Central memory CD4-positive, alpha-beta T cell (primary cell): ENCODE measurements around the gene MUC5B.
"Not testable (repeated sequence)": the region's sequence is repeated elsewhere in the genome, so short reads cannot be mapped to it uniquely, and the experiment has no call there.

ENCODE experiments used
- DNase-seq: peaks from one replicate; pipeline ENCODE4 v3.0.0; 2022

Gene MUC5B

DNA sequence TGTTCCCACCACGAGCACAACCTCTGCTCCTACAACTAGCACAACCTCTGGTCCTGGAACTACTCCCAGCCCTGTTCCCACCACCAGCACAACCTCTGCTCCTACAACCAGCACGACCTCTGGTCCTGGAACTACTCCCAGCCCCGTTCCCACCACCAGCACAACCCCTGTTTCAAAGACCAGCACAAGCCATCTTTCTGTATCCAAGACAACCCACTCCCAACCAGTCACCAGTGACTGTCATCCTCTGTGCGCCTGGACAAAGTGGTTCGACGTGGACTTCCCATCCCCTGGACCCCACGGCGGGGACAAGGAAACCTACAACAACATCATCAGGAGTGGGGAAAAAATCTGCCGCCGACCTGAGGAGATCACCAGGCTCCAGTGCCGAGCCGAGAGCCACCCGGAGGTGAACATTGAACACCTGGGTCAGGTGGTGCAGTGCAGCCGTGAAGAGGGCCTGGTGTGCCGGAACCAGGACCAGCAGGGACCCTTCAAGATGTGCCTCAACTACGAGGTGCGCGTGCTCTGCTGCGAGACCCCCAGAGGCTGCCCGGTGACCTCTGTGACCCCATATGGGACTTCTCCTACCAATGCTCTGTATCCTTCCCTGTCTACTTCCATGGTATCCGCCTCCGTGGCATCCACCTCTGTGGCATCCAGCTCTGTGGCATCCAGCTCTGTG lies 30.9 kb upstream of the MUC5B start:
- DNase-seq, result not testable (repeated sequence)

DNA sequence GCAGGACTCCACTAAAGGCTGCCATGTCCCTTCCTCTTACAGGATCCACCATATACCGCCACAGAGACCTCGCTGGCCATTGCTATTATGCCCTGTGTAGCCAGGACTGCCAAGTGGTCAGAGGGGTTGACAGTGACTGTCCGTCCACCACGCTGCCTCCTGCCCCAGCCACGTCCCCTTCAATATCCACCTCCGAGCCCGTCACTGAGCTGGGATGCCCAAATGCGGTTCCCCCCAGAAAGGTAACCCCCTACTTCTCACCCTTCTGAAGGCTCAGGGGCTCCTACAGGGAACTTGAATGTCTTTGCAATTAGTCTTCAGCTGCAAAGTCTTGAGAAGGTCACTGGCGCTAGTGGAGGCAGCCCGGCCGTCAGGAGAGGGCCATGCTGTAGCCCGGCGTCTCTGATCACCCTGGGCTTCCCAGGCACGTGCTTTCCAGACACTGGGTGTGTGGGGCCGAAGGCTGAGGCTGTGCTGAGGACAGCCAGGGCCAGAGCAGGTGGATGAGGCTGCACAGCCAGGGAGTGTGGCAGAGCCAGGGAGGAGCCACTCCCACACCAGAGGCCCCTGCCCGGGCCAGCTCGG lies 30.0 kb upstream of the MUC5B start:
- no peak for DNase-seq

DNA sequence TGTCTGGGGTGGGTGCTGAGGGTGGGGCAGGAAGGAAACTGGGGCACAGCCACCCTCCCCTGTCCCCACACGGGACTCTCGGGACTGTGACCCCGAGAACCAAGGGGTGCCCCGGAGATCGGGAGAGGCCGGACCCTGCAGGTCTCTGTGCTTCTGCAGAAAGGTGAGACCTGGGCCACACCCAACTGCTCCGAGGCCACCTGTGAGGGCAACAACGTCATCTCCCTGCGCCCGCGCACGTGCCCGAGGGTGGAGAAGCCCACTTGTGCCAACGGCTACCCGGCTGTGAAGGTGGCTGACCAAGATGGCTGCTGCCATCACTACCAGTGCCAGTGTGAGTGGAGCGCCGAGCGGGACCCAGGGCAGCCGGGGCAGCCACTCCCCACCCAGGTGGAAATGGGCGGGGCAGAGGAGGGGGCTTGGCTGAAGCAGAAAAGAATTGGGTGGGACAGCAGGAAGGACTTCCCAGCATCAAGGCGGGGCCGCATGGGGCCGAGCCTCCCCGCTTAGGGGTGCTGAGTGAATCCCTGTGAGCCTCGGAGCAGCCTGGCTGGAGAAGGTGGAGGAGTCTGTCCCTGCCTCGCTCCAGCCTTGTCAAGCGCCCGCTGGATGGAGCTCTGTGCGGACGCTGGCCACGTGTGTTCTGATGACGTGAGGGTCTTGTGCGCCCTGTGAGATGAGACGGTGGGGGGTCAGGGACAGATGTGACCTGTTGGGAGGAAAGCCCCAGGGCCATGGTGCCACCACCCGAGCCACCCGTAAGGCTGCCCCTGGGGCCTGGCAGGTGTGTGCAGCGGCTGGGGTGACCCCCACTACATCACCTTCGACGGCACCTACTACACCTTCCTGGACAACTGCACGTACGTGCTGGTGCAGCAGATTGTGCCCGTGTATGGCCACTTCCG lies 29.3 kb upstream of the MUC5B start:
- DNase-seq, result no peak

DNA sequence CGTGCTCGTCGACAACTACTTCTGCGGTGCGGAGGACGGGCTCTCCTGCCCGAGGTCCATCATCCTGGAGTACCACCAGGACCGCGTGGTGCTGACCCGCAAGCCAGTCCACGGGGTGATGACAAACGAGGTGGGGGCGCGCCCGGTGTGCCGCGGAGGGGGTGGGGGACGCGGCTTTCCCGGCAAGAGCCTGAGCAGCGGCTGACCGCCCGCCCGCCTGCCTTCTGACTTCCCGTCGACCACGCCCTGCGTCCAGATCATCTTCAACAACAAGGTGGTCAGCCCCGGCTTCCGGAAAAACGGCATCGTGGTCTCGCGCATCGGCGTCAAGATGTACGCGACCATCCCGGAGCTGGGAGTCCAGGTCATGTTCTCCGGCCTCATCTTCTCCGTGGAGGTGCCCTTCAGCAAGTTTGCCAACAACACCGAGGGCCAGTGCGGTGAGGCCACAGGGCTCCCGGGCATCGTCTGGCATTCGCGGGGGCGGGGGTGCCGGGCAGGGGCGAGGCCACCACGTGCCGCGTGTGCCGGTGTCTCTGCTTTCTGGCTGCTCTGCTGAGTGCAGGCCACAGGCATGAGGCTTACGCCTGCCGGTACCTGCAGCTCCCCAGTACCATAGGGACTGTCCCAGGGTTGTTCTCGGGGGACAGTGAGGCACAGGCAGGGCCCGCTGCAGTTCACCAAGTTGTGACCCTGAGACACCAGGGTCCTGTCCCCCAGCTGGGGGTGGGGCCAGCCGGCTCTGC lies 28.5 kb upstream of the MUC5B start:
- DNase-seq, result no peak

DNA sequence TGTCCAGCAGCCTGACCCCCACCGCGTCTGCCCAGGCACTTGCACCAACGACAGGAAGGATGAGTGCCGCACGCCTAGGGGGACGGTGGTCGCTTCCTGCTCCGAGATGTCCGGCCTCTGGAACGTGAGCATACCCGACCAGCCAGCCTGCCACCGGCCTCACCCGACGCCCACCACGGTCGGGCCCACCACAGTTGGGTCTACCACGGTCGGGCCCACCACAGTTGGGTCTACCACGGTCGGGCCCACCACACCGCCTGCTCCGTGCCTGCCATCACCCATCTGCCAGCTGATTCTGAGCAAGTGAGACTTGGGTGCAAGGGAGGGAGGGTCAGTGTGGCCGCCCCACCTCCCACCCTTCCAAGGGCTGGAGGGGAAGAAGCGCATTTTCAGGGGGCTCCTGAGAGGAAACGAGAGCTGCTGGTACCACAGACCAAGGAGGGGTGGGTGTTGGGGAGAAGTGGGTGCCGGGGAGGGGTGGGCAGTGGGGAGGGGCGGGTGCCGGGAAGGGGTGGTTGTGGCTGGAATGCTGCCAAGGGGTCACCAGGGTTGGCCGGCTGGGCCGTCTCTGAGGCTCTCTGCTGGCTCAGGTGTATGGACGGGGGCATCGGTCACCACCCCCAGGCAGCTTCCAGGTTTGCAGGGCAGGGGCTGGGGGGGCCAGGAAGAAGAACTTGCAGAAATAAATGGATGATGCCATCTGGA lies 27.7 kb upstream of the MUC5B start:
- no peak for DNase-seq

DNA sequence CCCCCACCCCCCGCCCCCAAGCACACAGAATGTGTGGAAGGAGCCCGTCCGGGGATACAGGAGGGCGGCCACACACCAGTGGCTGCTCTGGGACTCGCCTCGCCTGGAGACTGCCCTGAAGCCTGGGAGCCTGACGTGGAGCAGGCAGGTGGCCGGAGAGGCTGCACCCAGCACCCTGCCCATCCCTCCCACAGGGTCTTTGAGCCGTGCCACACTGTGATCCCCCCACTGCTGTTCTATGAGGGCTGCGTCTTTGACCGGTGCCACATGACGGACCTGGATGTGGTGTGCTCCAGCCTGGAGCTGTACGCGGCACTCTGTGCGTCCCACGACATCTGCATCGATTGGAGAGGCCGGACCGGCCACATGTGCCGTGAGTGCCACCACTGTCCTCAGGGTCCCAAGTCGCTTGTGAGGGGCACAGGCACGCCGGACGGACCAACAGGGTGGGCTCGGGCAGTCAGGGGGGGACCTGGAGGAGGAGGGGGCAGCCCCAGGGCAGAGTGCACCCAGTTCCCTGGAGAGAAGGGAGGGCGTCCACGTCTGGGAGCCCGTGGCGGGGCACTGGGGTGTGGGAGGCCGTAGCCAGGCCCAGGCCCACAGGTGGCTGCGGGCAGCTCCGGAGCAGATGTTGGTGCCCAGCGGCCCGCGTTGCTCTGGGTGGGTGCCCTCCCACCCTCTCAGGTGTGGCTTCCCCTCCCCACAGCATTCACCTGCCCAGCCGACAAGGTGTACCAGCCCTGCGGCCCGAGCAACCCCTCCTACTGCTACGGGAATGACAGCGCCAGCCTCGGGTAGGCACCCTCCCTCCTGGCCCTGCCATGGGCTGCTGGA lies 27.0 kb upstream of the MUC5B start:
- DNase-seq, result no peak

DNA sequence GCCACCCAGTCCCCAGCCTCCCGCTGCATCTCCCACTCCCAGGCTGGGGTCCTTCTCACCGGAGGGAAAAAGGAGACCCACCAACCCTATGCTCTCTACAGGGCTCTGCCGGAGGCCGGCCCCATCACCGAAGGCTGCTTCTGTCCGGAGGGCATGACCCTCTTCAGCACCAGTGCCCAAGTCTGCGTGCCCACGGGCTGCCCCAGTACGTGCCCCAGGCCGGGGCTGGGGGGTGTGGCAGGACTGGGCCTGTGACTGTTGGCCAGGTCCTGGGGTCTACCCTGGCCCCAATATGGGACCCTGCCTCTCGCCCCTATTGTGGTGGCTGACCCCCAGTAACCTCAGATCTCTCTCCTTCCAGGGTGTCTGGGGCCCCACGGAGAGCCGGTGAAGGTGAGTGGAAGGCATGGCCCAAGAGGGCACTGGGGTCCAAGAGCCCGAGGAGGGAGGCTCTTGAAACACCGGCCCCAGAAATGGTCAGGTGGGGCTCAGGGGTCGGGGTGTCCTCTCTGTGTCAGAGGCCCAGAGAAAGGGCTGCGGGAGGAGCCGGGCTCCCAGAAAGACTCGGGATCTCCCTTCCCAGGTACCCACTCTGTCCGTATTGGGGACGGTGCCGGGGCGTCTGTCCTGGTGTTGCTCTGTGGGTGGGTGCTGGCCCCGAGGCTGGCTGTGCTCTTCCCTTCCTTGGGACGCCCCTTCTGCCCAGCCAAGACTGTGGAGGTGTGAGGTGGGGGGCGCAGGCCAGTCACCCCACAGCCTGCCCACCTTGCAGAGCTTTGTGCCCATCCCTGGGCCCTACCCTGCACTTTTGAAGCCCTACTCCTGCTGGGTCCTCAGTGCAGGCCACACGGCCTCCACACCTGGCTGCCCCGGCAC lies 26.1 kb upstream of the MUC5B start:
- DNase-seq, result no peak

DNA sequence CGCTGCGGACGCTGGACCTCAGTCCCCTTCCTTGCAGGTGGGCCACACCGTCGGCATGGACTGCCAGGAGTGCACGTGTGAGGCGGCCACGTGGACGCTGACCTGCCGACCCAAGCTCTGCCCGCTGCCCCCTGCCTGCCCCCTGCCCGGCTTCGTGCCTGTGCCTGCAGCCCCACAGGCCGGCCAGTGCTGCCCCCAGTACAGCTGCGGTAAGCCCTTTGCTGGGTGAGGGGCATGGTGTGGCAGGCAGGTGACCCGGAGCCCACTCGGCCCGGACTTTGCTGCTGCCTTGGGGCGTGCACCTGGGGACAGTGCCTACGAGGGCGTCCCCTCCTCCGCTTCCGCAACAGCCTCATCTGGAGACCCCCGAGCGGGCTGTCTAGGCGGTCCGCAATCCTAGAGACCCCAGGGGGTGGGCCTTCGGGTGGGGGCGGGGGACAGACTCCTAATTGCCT lies 25.4 kb upstream of the MUC5B start:
- no peak for DNase-seq

DNA sequence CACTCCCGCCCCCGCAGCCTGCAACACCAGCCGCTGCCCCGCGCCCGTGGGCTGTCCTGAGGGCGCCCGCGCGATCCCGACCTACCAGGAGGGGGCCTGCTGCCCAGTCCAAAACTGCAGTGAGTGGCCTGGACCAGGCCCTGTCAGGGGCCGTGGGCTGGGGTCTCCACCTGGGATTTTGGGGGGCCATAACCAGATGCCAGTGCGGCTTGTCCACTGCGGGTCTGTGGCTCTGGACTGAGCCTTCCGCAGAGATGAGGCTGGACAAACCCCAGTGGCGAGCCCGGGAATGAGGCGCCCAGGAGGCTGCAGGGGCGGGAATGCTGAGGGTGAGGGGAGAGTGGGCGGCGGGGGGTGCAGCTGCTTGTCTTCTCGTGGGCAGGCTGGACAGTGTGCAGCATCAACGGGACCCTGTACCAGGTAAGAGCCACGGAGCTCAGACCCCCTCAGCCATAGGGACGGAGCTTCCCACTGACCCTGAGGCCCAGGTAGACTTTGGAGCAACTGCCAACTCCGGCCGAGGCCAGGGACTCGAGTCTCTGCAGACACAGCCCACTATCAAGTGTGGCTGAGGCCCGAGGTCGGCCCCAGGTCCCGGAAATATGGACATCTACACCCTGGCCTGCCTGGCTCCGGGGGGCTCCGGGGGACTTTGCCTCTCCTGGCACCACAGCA lies 24.8 kb upstream of the MUC5B start:
- DNase-seq, result no peak

DNA sequence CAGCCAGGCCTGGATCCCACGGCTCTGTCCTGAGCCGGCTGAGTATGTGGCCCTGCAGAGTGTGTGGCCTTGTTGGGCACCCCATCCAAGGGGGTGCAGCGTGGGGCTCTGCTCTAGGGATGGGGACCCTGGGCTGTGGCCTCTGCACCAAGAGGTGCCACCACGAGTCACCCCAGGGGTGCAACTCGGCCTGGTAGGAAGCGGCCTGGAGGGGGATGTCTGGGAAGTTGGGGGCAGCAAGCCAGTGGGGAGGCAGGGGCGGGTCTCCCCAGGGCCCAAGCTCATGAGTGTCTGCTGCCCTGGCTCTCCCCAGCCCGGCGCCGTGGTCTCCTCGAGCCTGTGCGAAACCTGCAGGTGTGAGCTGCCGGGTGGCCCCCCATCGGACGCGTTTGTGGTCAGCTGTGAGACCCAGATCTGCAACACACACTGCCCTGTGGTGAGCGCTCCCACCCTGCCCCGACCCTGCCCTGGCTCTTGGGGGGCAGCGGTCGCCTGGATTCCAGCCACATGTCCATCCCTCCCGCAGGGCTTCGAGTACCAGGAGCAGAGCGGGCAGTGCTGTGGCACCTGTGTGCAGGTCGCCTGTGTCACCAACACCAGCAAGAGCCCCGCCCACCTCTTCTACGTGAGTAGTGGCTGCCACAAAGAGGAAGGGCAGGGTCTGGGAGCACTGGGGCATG lies 24.2 kb upstream of the MUC5B start:
- DNase-seq, result no peak

DNA sequence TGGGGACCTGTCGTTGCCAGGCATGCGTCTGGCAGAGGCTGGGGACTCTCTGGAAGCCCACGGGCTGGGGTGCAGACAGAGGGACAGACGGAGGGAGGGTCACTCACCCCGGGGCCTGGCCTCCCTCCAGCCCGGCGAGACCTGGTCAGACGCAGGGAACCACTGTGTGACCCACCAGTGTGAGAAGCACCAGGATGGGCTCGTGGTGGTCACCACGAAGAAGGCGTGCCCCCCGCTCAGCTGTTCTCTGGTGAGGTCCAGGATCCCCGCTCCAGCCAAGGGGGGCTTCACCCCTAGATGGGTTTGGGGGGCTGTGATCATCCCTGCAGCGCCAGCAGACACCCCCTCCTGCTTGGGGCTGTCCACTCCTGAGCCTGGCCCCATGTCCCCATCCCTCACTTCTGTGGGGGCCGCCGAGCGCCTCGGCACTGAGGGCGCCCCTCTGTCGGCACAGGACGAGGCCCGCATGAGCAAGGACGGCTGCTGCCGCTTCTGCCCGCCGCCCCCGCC lies 23.6 kb upstream of the MUC5B start:
- no peak for DNase-seq

DNA sequence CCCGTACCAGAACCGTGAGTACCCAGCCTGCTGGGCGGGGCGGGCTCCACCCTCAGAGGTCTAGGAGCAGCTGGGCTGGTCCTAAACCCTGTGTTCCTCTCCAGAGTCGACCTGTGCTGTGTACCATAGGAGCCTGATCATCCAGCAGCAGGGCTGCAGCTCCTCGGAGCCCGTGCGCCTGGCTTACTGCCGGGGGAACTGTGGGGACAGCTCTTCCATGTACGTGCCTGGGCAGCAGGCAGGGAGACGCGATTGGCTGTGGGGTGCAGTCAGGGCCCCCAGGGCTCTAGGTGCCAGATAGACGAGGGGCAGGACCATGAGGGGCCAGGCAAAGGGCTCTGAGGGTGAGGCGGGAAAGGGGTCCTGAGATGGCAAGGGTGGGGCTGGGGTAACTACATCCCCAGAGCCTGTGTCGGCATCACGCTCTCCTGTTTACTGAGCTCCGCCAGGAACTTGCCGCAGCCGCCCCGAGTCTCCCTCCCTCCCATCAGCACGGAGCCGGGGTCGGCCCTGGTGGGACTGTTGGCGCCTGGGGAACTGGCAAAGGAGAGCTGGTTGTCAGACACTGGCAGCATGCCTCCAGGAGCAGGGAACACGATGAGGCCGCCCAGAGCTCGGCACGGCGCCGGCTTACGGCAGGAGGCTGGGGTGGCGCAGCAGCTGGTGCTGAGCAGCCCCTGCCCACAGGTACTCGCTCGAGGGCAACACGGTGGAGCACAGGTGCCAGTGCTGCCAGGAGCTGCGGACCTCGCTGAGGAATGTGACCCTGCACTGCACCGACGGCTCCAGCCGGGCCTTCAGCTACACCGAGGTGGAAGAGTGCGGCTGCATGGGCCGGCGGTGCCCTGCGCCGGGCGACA lies 22.9 kb upstream of the MUC5B start:
- no peak for DNase-seq

DNA sequence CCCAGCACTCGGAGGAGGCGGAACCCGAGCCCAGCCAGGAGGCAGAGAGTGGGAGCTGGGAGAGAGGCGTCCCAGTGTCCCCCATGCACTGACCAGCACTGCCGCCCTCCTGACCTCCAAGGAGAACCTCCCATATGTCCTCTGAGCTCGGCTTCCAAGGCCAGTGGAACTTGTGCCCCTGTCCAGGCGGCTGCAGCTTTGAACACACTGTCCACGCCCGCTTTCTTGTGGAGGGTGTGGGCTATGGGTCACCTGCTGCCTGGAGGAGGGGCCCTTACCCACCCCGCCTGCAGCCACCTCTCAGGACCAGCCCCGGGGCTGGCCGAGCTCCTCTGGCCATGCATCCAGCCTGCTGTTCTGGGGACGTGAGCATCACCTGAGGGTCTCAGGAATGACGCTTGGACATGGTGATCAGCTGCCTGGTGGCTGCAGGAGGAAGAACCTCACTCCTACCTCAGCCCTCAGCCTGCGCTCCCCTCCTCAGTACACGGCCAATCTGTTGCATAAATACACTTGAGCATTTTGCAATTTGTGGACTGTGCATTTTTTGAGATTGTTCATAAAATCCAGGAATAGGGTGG lies 22.2 kb upstream of the MUC5B start:
- no peak for DNase-seq

DNA sequence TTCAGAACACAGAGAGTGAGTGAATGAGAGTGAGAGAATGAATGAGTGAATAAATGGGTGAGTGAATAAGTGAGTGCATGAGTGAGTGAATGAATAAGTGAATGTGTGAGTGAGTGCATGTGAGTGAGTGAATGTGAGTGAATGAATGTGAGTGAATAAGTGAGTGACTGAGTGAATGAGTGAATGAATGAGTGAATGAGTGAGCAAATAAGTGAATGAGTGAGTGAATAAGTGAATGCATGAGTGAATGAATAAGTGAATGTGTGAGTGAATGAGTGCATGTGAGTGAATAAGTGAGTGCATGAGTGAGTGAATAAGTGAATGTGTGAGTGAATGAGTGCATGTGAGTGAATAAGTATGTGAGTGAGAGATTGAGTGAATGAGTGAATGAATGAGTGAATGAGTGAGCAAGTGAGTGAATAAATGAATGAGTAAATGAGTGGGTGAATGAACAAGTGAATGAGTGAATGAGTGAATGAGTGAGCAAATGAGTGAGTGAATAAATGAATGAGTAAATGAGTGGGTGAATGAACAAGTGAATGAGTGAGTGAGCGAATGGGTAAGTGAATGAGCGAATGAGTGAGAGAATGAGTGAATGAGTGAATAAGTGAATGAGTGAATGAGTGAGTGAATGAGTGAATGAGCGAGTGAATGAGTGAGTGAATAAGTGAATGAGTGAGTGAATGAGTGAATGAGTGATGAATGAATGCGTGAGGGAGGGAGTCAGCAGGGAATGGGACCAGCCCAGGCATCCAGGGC lies 21.3 kb upstream of the MUC5B start:
- DNase-seq, result no peak

DNA sequence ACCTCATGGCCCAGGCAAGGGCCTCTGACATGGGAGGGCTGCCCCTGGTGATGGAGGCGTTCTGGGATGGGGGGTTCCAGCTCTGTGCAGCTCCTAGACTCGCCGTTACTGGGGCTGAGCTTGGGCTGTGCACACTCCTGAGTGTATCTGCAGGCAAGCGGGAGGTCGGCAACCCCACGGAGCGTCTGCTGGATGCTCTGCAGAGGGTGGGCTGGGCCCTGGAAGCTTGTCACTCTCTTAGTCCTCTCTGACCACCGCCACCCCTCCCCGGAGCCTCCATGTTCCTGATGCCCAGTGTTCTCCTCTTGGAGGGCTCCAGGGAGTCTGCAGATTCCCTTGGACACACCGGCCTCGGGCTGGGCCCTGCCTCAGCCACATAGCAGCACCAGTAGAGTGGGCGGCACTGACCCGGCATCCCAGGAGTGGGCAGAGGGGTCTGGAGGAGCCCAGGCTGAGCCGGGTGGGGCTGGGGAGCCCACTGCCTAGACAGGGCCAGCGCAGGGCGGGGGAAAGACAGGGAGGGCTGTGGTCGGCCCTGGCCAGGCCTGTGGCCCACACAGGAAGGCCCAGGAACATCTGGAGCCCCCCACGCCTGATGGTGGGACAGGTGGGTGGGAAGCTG lies 20.6 kb upstream of the MUC5B start:
- no peak for DNase-seq

DNA sequence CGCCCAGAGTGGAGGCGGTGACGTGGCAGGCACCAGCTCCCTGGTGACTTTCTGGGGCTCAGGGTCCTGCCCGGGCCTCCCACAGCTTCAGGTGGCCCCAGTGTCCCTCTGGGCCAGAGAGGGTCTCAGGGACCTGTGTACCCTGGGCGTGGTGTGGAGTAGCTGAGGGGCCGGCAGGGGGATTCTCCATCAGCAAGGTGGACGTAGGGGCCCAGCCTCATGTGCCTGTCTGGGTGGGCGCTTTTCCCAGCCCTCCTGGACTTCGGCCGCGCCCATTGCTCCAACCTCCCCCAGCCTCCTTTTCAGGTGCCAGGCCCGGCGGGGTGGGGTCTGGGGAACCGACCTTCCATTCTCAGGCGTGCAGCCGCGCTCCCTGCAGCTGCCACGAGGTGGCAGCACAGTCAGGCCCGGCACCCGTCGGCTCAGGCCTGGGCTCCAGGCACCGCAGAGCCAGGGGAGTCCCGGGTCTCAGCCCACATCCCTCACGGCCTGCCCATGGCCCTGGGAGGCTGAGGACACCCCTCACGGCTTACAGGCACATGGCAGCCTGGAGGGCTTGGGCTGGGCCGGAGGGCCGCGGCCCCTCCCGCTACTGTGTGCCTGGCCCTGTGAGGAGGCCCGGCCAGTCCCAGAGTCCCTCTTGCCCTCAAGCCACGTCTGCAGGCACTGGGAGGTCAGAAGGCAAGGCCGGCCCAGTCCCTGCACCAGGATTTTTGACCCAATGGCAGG lies 19.9 kb upstream of the MUC5B start:
- peak; percentile 41 for DNase-seq
